Liver (tissue), 9 donors: ENCODE data around the gene IL1RN. TPM values are rescaled to one million over a fixed set of nuclear protein-coding genes. Genes with fewer than 3 reads are reported as not detected.

Source experiments
- DNase-seq: peaks from one replicate; pipeline ENCODE4 v3.0.0-alpha.2; 2017; ENCODE audit warnings: low spot score
- H3K27ac ChIP-seq, 2 donors: one replicate each; pipeline ENCODE4 v1.7.0; 2013; ENCODE audit warnings: inconsistent platforms in 2 of 2, low read length in 2 of 2, control low read depth in 1 of 2, low read depth in 1 of 2, mild to moderate bottlenecking in 1 of 2
- H3K27me3 ChIP-seq, 4 donors: one replicate each; pipeline versions ENCODE4 v1.6.1 to v1.7.0; 2013; ENCODE audit warnings: low read length in 3 of 4, inconsistent platforms in 1 of 4, mild to moderate bottlenecking in 1 of 4, moderate library complexity in 1 of 4; ENCODE audit not compliant: control insufficient read depth in 4 of 4, insufficient read depth in 4 of 4
- H3K36me3 ChIP-seq, 4 donors: one replicate each; pipeline versions ENCODE4 v1.6.1 to v1.7.0; 2013; ENCODE audit warnings: low read length in 3 of 4, mild to moderate bottlenecking in 3 of 4, low read depth in 1 of 4, moderate library complexity in 1 of 4; ENCODE audit not compliant: control insufficient read depth in 4 of 4, insufficient read depth in 3 of 4
- H3K4me1 ChIP-seq, 4 donors: one replicate each; pipeline versions ENCODE4 v1.6.1 to v1.7.0; 2013; ENCODE audit warnings: low read length in 3 of 4, mild to moderate bottlenecking in 3 of 4, moderate library complexity in 1 of 4; ENCODE audit not compliant: control insufficient read depth in 4 of 4, insufficient read depth in 4 of 4
- H3K4me3 ChIP-seq, 3 donors: one replicate each; pipeline versions ENCODE4 v1.6.1 to v1.7.0; 2013; ENCODE audit warnings: low read length in 3 of 3, control low read depth in 1 of 3, low read depth in 1 of 3, mild to moderate bottlenecking in 1 of 3
- H3K9ac ChIP-seq, 2 donors: one replicate each; pipeline ENCODE4 v1.7.0; 2013; ENCODE audit warnings: low read length in 2 of 2, mild to moderate bottlenecking in 2 of 2, moderate library complexity in 2 of 2, control low read depth in 1 of 2, low read depth in 1 of 2
- H3K9me3 ChIP-seq, 4 donors: one replicate each; pipeline versions ENCODE4 v1.6.1 to v1.7.0; 2013; ENCODE audit warnings: low read length in 3 of 4; ENCODE audit not compliant: control insufficient read depth in 4 of 4
- EGR1 ChIP-seq, 2 donors: IDR thresholded peaks; 2 replicates each; pipeline ENCODE4 v1.6.1; 2016 to 2018; ENCODE audit warnings: antibody characterized with exemption in 2 of 2, low read depth in 2 of 2
- FOXA1 ChIP-seq: IDR thresholded peaks from 2 replicates; pipeline ENCODE4 v1.6.1; 2016; ENCODE audit warnings: antibody characterized with exemption
- FOXA2 ChIP-seq: IDR thresholded peaks from 2 replicates; pipeline ENCODE4 v1.6.1; 2016; ENCODE audit warnings: antibody characterized with exemption
- GABPA ChIP-seq, 2 donors: IDR thresholded peaks in 1 of 2; conservative IDR thresholded peaks in 1 of 2; 2 replicates each; pipeline ENCODE4 v1.6.1; 2016; ENCODE audit warnings: antibody characterized with exemption in 2 of 2, mild to moderate bottlenecking in 1 of 2, moderate library complexity in 1 of 2
- HNF4A ChIP-seq, 2 donors: conservative IDR thresholded peaks; 2 replicates each; pipeline ENCODE4 v1.6.1; 2016; ENCODE audit warnings: antibody characterized with exemption in 2 of 2, mild to moderate bottlenecking in 2 of 2
- HNF4G ChIP-seq: IDR thresholded peaks from 2 replicates; pipeline ENCODE4 v1.6.1; 2016; ENCODE audit warnings: antibody characterized with exemption
- JUND ChIP-seq, 2 donors: IDR thresholded peaks; 2 replicates each; pipeline ENCODE4 v1.6.1; 2016; ENCODE audit warnings: antibody characterized with exemption in 2 of 2
- NR2F2 ChIP-seq: IDR thresholded peaks from 2 replicates; pipeline ENCODE4 v1.6.1; 2016; ENCODE audit warnings: antibody characterized with exemption
- RAD21 ChIP-seq, 2 donors: IDR thresholded peaks; 2 replicates each; pipeline ENCODE4 v1.6.1; 2016; ENCODE audit warnings: antibody characterized with exemption in 2 of 2, mild to moderate bottlenecking in 2 of 2
- REST ChIP-seq: IDR thresholded peaks from 2 replicates; pipeline ENCODE4 v1.6.1; 2016; ENCODE audit warnings: antibody characterized with exemption, mild to moderate bottlenecking
- RXRA ChIP-seq, 2 donors: IDR thresholded peaks; 2 replicates each; pipeline ENCODE4 v1.6.1; 2017 to 2018; ENCODE audit warnings: antibody characterized with exemption in 2 of 2, mild to moderate bottlenecking in 1 of 2
- TAF1 ChIP-seq: conservative IDR thresholded peaks from 2 replicates; pipeline ENCODE4 v1.6.1; 2016; ENCODE audit warnings: antibody characterized with exemption, mild to moderate bottlenecking
- YY1 ChIP-seq: IDR thresholded peaks from 2 replicates; pipeline ENCODE4 v1.6.1; 2016; ENCODE audit warnings: antibody characterized with exemption, mild to moderate bottlenecking
- ZBTB33 ChIP-seq: IDR thresholded peaks from 2 replicates; pipeline ENCODE4 v1.6.1; 2016; ENCODE audit warnings: antibody characterized with exemption
- WGBS: extraction: QIAGEN DNeasy Blood & Tissue Kit; methylation state at CpG from one replicate; pipeline ENCODE4 v1.1.7; 2013; 5-methylcytosine and 5-hydroxymethylcytosine counted together
- polyA plus RNA-seq, 2 donors: library from polyadenylated mRNA; stranded (reverse) in 1 of 2; unstranded in 1 of 2; fragments of 200-250 nt in 1 of 2; fragments of >200 nt in 1 of 2; fragmentation: Nextera tagmentation in 1 of 2; extraction: Ambion mirVana in 1 of 2; gene quantifications; one replicate each; pipeline versions ENCODE4 v1.2.1 to v1.2.3, GENCODE V29; 2013 to 2015
- total RNA-seq, 2 donors: library from RNA; depleted of rRNA; stranded (reverse); fragments of >200 nt; gene quantifications; one replicate each; pipeline ENCODE4 v1.2.3, GENCODE V29; 2014
- TF ChIP-seq, protein P1 (sequence below): IDR thresholded peaks from 2 replicates; pipeline ENCODE4 v1.6.1; 2016; ENCODE audit warnings: antibody characterized with exemption
- TF ChIP-seq, protein P2 (sequence below): IDR thresholded peaks from 2 replicates; pipeline ENCODE4 v1.6.1; 2016; ENCODE audit warnings: antibody characterized with exemption
- donor health status: healthy.
- donor health status: healthy.
- donor health status: healthy.
- donor health status: healthy.
- donor health status: healthy.

IL1RN gene
- total and polyA plus RNA-seq, 4 donors: 3.9 to 121 (median 25.8) TPM

DNA sequence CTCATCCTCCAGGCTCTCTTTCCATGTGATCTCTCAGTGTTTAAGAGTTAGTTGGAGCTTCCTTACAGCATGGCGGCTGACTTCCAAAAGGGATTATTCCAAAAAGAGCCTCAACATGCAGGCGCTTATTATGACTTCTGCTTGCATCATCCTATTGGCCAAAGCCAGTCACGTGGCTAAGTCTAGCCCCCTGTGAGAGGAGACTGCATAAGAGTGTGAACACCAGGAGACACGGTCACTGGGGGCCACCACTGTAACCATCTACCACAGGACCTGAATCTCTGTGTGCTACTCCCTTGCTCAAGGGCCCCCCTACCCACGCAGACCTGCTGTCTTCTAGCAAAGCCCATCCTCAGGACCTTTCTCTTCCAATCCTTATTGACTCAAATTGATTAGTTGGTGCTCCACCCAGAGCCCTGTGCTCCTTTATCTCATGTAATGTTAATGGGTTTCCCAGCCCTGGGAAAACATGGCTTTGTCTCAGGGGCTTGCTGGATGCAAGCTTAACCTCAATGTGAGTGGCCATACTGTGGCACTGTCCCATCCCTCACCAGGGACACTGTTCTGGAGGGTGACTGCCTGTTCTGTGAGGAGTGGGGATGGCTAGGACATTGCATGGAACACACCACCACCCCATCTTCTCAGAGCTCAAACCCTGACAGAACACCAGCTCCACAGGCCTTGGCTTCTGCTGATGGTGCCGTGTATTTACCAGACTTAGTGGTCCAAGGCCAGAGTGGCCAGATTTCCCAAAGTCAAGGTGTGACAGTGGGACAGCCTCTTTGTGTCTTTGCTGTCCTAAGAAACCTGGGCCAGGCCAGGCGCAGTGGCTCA, 4.2 kb downstream of the IL1RN start:
- H3K27ac ChIP-seq: no peak overlapping the region
- H3K36me3 ChIP-seq: peaks cover 8 to 36% (median 28%) of the 10 kb centered on the region in 4 donors
- no peak overlapping the region for H3K4me3 ChIP-seq
- no peak for TF ChIP-seq GABPA (IDR thresholded peaks at IDR 0.05 in 1 of 2, conservative IDR thresholded peaks at IDR 0.05 in 1 of 2)
- no peak for TF ChIP-seq YY1
- no peak for TF ChIP-seq HNF4G
- TF ChIP-seq NR2F2: no peak
- TF ChIP-seq, protein P1, sequence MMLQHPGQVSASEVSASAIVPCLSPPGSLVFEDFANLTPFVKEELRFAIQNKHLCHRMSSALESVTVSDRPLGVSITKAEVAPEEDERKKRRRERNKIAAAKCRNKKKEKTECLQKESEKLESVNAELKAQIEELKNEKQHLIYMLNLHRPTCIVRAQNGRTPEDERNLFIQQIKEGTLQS: no peak
- no peak for TF ChIP-seq EGR1 (IDR thresholded peaks at IDR 0.05; ENCODE audit: low read depth in 2 of 2)
- no peak for TF ChIP-seq REST
- no peak for TF ChIP-seq FOXA2
- no peak for TF ChIP-seq TAF1
- no peak for TF ChIP-seq JUND (IDR thresholded peaks at IDR 0.05)
- TF ChIP-seq HNF4A (conservative IDR thresholded peaks at IDR 0.05): no peak
- TF ChIP-seq FOXA1: no peak
- H3K9ac ChIP-seq: no peak overlapping the region
- H3K9me3 ChIP-seq: no peaks in the 10 kb centered on the region
- peaks cover 0 to 17% (median 5%) of the 10 kb centered on the region in 4 donors for H3K4me1 ChIP-seq
- no peaks in the 10 kb centered on the region for H3K27me3 ChIP-seq
- DNase-seq: no peak
- WGBS: 95% methylated on average over 7 of the region's 7 CpGs

GRCh38 chr2:113132414-113133021, 5.1 kb downstream of the IL1RN start:
- H3K27me3 ChIP-seq: no peaks in the 10 kb centered on the region
- no peaks in the 10 kb centered on the region for H3K9me3 ChIP-seq
- no peak overlapping the region for H3K27ac ChIP-seq
- H3K36me3 ChIP-seq: peaks cover 8 to 36% (median 28%) of the 10 kb centered on the region in 4 donors
- TF ChIP-seq HNF4A (conservative IDR thresholded peaks at IDR 0.05) (no peak), YY1 (no peak), REST (no peak), ZBTB33 (no peak), JUND (IDR thresholded peaks at IDR 0.05) (no peak), RXRA (IDR thresholded peaks at IDR 0.05) (no peak), RAD21 (IDR thresholded peaks at IDR 0.05) (no peak), HNF4G (no peak)
- TF ChIP-seq, protein P2, sequence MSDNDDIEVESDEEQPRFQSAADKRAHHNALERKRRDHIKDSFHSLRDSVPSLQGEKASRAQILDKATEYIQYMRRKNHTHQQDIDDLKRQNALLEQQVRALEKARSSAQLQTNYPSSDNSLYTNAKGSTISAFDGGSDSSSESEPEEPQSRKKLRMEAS: no peak
- no peak overlapping the region for H3K4me3 ChIP-seq
- DNase-seq: no peak
- peaks cover 0 to 14% (median 5%) of the 10 kb centered on the region in 4 donors for H3K4me1 ChIP-seq
- no peak overlapping the region for H3K9ac ChIP-seq
- 93% methylated on average over 17 of the region's 17 CpGs for WGBS
